ENCODE results near the gene RIPK3. TPM values are rescaled to one million over a fixed set of nuclear protein-coding genes. Genes with fewer than 3 reads are reported as not detected.

RIPK3 gene
- total RNA-seq, 2 experiments from 2014 or later: 8.1 to 14.5 TPM

DNA sequence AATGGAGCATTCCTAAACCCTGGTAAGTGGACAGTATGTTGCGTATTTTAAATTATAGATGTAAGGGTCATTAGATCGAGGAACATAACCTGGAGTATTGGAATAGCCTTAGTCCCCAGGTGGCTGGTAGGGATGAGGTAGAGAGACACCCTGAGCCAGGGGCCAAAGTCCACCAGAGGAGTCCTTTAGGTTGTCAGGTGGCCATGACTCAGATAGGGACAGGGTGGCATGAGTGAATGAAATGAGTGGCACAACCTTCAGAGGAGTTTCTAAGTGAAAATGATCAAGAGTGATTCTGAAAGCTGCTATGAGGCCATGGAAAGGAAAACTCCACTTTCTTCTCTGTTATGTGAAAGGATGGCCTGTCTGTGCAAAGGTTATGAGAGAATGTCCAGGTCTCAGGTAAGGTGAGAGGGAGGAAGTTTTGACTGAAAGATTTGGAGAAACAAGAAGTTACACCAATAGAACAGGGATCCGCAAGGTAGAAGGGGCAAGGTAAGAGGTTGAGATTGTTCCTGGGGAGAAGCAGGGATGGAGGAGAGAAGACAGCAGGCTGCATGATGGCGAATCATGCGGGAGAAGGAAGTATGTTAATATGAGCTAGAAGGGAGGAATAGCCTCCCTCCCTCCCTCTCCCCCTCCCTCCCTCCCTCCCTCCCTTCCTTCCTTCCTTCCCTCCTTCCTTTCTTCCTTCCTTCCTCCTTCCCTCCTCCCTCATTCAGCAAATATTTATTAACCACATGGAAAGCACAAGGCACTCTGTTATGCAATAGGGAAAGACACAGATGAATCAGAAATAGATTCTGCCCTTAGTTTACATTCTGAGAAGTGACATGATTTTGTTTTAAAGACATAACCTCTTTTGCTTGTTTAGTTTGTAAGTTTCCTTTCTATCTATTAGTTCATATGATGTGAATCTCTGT, 14.0 kb upstream of the RIPK3 start:
- no peak overlapping the region for H2AFZ ChIP-seq (ENCODE audit: low read length)
- no peaks in the 10 kb centered on the region for H3K79me2 ChIP-seq (ENCODE audit: insufficient read depth, low read depth, low read length)
- DNase-seq (ENCODE audit: low spot score): no peak
- H3K36me3 ChIP-seq (ENCODE audit: insufficient read depth, low read length): no peaks in the 10 kb centered on the region
- H3K9me2 ChIP-seq (ENCODE audit: insufficient read depth, low read length): no peaks in the 10 kb centered on the region
- no peaks in the 10 kb centered on the region for H4K20me1 ChIP-seq (ENCODE audit: insufficient read depth, low read length)
- POLR2A ChIA-PET: no interaction called here
- H3K9me3 ChIP-seq (ENCODE audit: low read length): no peaks in the 10 kb centered on the region
- no peak overlapping the region for H3K27ac ChIP-seq (ENCODE audit: low read depth, low read length, poor library complexity, severe bottlenecking)
- no peak overlapping the region for H3K4me3 ChIP-seq (ENCODE audit: low read depth, low read length, poor library complexity, severe bottlenecking)
- TF ChIP-seq, protein P1, sequence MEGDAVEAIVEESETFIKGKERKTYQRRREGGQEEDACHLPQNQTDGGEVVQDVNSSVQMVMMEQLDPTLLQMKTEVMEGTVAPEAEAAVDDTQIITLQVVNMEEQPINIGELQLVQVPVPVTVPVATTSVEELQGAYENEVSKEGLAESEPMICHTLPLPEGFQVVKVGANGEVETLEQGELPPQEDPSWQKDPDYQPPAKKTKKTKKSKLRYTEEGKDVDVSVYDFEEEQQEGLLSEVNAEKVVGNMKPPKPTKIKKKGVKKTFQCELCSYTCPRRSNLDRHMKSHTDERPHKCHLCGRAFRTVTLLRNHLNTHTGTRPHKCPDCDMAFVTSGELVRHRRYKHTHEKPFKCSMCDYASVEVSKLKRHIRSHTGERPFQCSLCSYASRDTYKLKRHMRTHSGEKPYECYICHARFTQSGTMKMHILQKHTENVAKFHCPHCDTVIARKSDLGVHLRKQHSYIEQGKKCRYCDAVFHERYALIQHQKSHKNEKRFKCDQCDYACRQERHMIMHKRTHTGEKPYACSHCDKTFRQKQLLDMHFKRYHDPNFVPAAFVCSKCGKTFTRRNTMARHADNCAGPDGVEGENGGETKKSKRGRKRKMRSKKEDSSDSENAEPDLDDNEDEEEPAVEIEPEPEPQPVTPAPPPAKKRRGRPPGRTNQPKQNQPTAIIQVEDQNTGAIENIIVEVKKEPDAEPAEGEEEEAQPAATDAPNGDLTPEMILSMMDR (conservative IDR thresholded peaks at IDR 0.05; ENCODE audit: low read length): no peak
- no peak for TF ChIP-seq EZH2phosphoT487 (IDR thresholded peaks at IDR 0.05; ENCODE audit: borderline replicate concordance, low read depth, low read length)
- no peaks in the 10 kb centered on the region for H3K4me1 ChIP-seq (ENCODE audit: insufficient read depth, low read length, poor library complexity, severe bottlenecking)
- H3K4me2 ChIP-seq (ENCODE audit: low read length): no peak overlapping the region
- CTCF ChIA-PET (ENCODE audit: unreplicated experiment): no interaction called here
- intact Hi-C loops (cut with micrococcal nuclease; ENCODE audit: unreplicated experiment): no loop called here
- BruUV-seq (replicated peaks): no TSS peak

DNA sequence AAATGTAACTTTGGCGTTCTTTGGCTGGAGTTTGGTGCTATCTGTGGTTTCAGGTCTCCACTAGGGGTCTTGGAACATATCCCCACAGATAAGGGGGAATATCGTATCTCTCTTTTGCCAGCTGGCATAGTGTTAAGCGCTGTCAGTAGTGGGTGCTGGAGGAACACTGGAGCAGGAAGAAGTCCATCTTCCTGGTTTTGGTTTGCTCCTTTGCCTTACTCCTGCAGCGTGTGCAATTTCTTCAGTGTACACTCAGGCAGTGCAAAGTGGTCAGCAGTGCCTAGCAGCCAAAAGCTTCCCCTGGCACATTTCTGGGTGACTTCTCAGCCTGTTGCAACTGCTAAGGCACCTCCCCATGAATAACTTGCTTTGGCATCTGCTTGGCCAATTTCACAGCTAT, 11.7 kb upstream of the RIPK3 start:
- Histone ChIP-seq H3K9me2 (ENCODE audit: insufficient read depth, low read length) (no peaks in the 10 kb centered on the region), H2AFZ (ENCODE audit: low read length) (no peak overlapping the region), H3K79me2 (ENCODE audit: insufficient read depth, low read depth, low read length) (no peaks in the 10 kb centered on the region), H3K27ac (ENCODE audit: low read depth, low read length, poor library complexity, severe bottlenecking) (no peak overlapping the region), H3K4me1 (ENCODE audit: insufficient read depth, low read length, poor library complexity, severe bottlenecking) (no peaks in the 10 kb centered on the region), H3K36me3 (ENCODE audit: insufficient read depth, low read length) (no peaks in the 10 kb centered on the region), H3K4me2 (ENCODE audit: low read length) (no peak overlapping the region), H3K9me3 (ENCODE audit: low read length) (no peaks in the 10 kb centered on the region), H4K20me1 (ENCODE audit: insufficient read depth, low read length) (no peaks in the 10 kb centered on the region), H3K4me3 (ENCODE audit: low read depth, low read length, poor library complexity, severe bottlenecking) (no peak overlapping the region)
- no peak for DNase-seq (ENCODE audit: low spot score)
- TF ChIP-seq EZH2phosphoT487 (IDR thresholded peaks at IDR 0.05; ENCODE audit: borderline replicate concordance, low read depth, low read length): no peak
- TF ChIP-seq, protein P1 (conservative IDR thresholded peaks at IDR 0.05; ENCODE audit: low read length): 0 out of 2 replicates have a peak, but pooled peaks have one; percentile 25
- ChIA-PET POLR2A (interaction anchor here (0.8 to 1.5 kb wide), 2 partner anchors 11 to 12 kb away, joined by 3 to 5 read pairs; partner anchors contain the start of gene RIPK3), CTCF (ENCODE audit: unreplicated experiment) (no interaction called here)
- intact Hi-C loops (cut with micrococcal nuclease; ENCODE audit: unreplicated experiment): no loop called here
- BruUV-seq (replicated peaks): no TSS peak

DNA sequence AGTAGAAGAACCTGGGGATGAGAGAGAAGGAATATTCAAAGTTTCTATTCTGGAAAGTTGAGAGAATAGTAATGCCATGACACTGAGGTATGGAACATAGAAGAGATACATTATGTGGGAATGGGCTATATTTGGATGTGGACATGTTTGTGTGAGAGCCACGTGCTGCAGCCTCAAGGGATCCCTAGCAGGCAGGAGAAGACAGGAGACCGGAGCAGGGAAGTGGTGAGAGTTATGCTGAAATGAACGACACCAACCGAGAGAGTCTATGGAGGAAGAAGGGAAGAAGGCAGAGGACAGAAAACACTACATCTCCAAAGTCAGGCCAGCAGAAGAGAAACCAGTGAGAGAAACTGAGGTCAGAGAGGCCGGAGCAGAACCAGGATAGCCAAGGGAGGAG, 10.0 kb upstream of the RIPK3 start:
- Histone ChIP-seq H3K9me3 (ENCODE audit: low read length) (no peaks in the 10 kb centered on the region), H3K4me1 (ENCODE audit: insufficient read depth, low read length, poor library complexity, severe bottlenecking) (no peaks in the 10 kb centered on the region), H4K20me1 (ENCODE audit: insufficient read depth, low read length) (no peaks in the 10 kb centered on the region), H2AFZ (ENCODE audit: low read length) (no peak overlapping the region), H3K27ac (ENCODE audit: low read depth, low read length, poor library complexity, severe bottlenecking) (no peak overlapping the region), H3K79me2 (ENCODE audit: insufficient read depth, low read depth, low read length) (no peaks in the 10 kb centered on the region), H3K4me2 (ENCODE audit: low read length) (no peak overlapping the region), H3K4me3 (ENCODE audit: low read depth, low read length, poor library complexity, severe bottlenecking) (no peak overlapping the region), H3K9me2 (ENCODE audit: insufficient read depth, low read length) (no peaks in the 10 kb centered on the region), H3K36me3 (ENCODE audit: insufficient read depth, low read length) (no peaks in the 10 kb centered on the region)
- CTCF ChIA-PET (ENCODE audit: unreplicated experiment): no interaction called here
- DNase-seq (ENCODE audit: low spot score): no peak
- TF ChIP-seq, protein P1 (conservative IDR thresholded peaks at IDR 0.05; ENCODE audit: low read length): no peak
- TF ChIP-seq EZH2phosphoT487 (IDR thresholded peaks at IDR 0.05; ENCODE audit: borderline replicate concordance, low read depth, low read length): no peak
- no TSS peak for BruUV-seq (replicated peaks)
- intact Hi-C loops (cut with micrococcal nuclease; ENCODE audit: unreplicated experiment): no loop called here
- POLR2A ChIA-PET: interaction anchor here (0.6 kb wide), 2 partner anchors 8 to 117 kb away, joined by 4 read pairs; partner anchors contain the start of gene GMPR2
